ENCODE measurements around the gene FER1L5.

DNA sequence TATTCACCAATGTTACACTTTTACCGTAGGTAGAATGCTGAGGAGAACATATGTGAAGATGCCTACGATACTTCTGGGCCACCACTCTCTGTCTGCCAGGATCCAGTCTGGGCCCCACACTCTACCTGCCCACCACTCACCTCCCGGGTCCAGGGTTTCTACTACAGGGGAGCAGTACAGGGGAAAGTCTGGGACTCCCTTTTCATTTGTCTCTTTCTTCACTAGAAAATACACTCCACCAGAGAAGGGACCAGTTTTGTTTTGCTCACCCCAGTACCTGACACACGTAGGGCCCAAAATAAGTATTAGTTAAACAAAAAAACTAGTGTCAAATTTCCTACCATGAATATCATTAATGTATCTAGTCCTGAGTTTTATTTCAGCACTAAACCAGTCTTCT, 25.6 kb upstream of the FER1L5 start:
- TF ChIP-seq, protein P1, sequence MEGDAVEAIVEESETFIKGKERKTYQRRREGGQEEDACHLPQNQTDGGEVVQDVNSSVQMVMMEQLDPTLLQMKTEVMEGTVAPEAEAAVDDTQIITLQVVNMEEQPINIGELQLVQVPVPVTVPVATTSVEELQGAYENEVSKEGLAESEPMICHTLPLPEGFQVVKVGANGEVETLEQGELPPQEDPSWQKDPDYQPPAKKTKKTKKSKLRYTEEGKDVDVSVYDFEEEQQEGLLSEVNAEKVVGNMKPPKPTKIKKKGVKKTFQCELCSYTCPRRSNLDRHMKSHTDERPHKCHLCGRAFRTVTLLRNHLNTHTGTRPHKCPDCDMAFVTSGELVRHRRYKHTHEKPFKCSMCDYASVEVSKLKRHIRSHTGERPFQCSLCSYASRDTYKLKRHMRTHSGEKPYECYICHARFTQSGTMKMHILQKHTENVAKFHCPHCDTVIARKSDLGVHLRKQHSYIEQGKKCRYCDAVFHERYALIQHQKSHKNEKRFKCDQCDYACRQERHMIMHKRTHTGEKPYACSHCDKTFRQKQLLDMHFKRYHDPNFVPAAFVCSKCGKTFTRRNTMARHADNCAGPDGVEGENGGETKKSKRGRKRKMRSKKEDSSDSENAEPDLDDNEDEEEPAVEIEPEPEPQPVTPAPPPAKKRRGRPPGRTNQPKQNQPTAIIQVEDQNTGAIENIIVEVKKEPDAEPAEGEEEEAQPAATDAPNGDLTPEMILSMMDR (IDR thresholded peaks at IDR 0.05) = no peak
- no peak for TF ChIP-seq ZFX (IDR thresholded peaks at IDR 0.05; ENCODE audit: borderline replicate concordance)
